HUES64 (cell line): ENCODE data around the gene RAD23A.
A peak's percentile ranks its signal among the peaks of the same experiment; 100 is the strongest.
"Not testable (repeated sequence)": the region's sequence is repeated elsewhere in the genome, so short reads cannot be mapped to it uniquely, and the experiment has no call there.

Experiments used
- H3K27ac ChIP-seq: 2 replicates; pipeline ENCODE4 v1.7.0; 2013; ENCODE audit warnings: low read depth, low read length, inconsistent platforms
- H3K27me3 ChIP-seq: 2 replicates; pipeline ENCODE4 v1.6.1; 2013; ENCODE audit warnings: mild to moderate bottlenecking, low read length; ENCODE audit not compliant: insufficient read depth
- H3K36me3 ChIP-seq: 2 replicates; pipeline ENCODE4 v1.6.1; 2013; ENCODE audit warnings: mild to moderate bottlenecking, low read length; ENCODE audit not compliant: insufficient read depth
- H3K4me1 ChIP-seq: 2 replicates; pipeline ENCODE4 v1.6.1; 2013; ENCODE audit warnings: mild to moderate bottlenecking, low read length, moderate library complexity; ENCODE audit not compliant: insufficient read depth
- H3K4me3 ChIP-seq: 2 replicates; pipeline ENCODE4 v1.5.1; 2013; ENCODE audit warnings: mild to moderate bottlenecking, low read length, moderate library complexity
- H3K9ac ChIP-seq: 2 replicates; pipeline ENCODE4 v1.6.1; 2013; ENCODE audit warnings: mild to moderate bottlenecking, low read depth, low read length
- H3K9me3 ChIP-seq: 2 replicates; pipeline ENCODE4 v1.6.1; 2013; ENCODE audit warnings: low read depth, low read length; ENCODE audit not compliant: insufficient read depth
- WGBS: fragments of 150-250, 120-280 bp; methylation state at CpG from one replicate; pipeline ENCODE4 v1.1.7; 2013; ENCODE audit warnings: missing lambda C conversion rate; 5-methylcytosine and 5-hydroxymethylcytosine counted together

Gene RAD23A

GRCh38 chr19:12957389-12957952, 11.8 kb downstream of the RAD23A start:
- 77% methylated on average over 29 of the region's 31 CpGs for WGBS
- H3K9me3 ChIP-seq, H3K27me3 ChIP-seq, H3K4me1 ChIP-seq: not testable (repeated sequence)
- H3K36me3 ChIP-seq: peaks cover 29% of the 10 kb centered on the region
- peak overlapping the region; percentile 99 for H3K9ac ChIP-seq
- H3K27ac ChIP-seq: peak overlapping the region; percentile 94
- H3K4me3 ChIP-seq: peak overlapping the region; percentile 95

GRCh38 chr19:12959481-12959880, 13.8 kb downstream of the RAD23A start:
- WGBS: 79% methylated on average over 6 of the region's 6 CpGs
- peaks cover 8% of the 10 kb centered on the region; the same call in 1 of the 2 replicates for H3K4me1 ChIP-seq
- H3K27me3 ChIP-seq: no peaks in the 10 kb centered on the region
- no peak overlapping the region for H3K9ac ChIP-seq
- no peak overlapping the region for H3K4me3 ChIP-seq
- H3K9me3 ChIP-seq: no peaks in the 10 kb centered on the region
- no peak overlapping the region for H3K27ac ChIP-seq
- H3K36me3 ChIP-seq: peaks cover 9% of the 10 kb centered on the region

GRCh38 chr19:12965017-12965811, 19.6 kb downstream of the RAD23A start:
- WGBS: 3% methylated on average over 34 of the region's 34 CpGs
- Histone ChIP-seq H3K36me3 (no peaks in the 10 kb centered on the region), H3K9me3 (no peaks in the 10 kb centered on the region), H3K9ac (peak overlapping the region; percentile 72), H3K4me3 (peak overlapping the region; percentile 50), H3K27me3 (no peaks in the 10 kb centered on the region), H3K27ac (peak overlapping the region; percentile 14; the same call in 1 of the 2 replicates), H3K4me1 (no peaks in the 10 kb centered on the region)

DNA sequence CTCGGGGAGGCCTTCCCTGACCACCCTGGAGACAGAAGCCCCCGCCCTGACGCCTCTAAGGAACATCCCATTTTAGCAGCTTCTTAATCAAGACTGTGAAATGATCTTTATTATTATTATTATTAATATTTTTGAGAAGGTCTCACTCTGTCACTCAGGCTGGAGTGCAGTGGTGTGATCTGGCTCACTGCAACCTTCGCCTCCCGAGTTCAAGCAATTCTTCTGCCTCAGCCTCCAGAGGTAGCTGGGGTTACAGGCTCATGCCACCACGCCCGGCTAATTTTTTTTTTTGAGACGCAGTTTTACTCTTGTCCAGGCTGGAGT, 20.1 kb downstream of the RAD23A start:
- Histone ChIP-seq H3K9ac (no peak overlapping the region), H3K27me3 (no peaks in the 10 kb centered on the region), H3K4me1 (no peaks in the 10 kb centered on the region), H3K27ac (no peak overlapping the region), H3K4me3 (peak overlapping the region; percentile 50), H3K9me3 (no peaks in the 10 kb centered on the region), H3K36me3 (no peaks in the 10 kb centered on the region)
- WGBS: 78% methylated on average over 6 of the region's 8 CpGs

DNA sequence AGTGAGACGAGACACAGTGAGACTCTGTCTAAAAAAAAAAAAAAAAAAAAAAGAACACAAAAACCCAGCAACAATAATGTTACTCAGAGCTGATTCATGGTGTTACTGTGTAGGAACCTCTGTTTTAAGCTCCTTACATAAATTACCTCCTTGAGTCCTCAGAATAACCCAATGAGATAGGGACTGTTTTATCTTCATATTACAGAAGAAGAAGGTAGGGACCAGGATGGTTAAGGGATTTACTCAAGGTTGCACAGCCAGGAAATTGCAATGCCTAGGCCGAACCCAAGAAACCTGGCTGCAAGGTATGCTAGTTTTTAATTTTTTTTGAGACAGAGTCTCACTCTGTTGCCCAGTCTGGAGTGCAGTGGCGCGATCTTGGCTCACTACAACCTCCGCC, 22.2 kb downstream of the RAD23A start:
- H3K9ac ChIP-seq: no peak overlapping the region
- H3K4me1 ChIP-seq: no peaks in the 10 kb centered on the region
- WGBS: 98% methylated on average over 4 of the region's 5 CpGs
- no peaks in the 10 kb centered on the region for H3K36me3 ChIP-seq
- H3K4me3 ChIP-seq: no peak overlapping the region
- no peaks in the 10 kb centered on the region for H3K9me3 ChIP-seq
- no peak overlapping the region for H3K27ac ChIP-seq
- no peaks in the 10 kb centered on the region for H3K27me3 ChIP-seq

DNA sequence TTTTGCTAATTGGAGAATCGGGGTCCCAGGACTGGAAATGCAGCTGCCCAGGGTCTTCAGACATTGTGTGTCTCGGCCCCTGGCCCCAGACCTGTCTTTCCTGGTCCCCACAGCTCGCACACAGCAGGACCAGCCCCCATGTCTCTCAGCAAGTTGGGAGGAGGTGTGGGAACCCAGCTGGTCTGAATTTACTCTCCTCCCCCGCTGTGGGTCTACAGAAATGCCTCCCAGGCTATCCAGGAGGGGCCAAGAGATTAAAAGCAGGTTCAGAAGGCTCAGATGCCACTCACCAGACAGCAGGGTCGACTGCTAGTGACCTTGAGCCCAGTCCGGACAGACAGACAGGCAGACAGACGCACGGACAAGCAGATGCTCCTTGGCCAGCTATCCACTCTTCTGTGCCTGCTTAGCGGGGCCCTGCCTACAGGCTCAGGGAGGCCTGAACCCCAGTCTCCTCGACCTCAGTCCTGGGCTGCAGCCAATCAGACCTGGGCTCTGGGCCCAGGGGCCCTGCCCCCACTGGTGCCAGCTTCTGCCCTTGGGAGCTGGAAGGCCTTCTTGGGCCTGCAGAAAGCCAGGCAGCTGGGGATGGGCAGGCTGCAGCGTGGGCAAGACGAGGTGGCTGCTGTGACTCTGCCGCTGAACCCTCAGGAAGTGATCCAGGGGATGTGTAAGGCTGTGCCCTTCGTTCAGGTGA, 23.8 kb downstream of the RAD23A start, which contains the start of gene DAND5:
Gene DAND5, plus strand, starts transcription at position 285 of the 697 bp plus-strand sequence. Its CDS starts 85 bp downstream, at position 370.
- Histone ChIP-seq H3K4me3 (no peak within 1 kb of the TSS), H3K36me3 (no peaks in the 10 kb centered on the region), H3K9me3 (no peaks in the 10 kb centered on the region), H3K4me1 (no peaks in the 10 kb centered on the region), H3K27ac (no peak within 1 kb of the TSS), H3K27me3 (no peaks in the 10 kb centered on the region), H3K9ac (no peak within 1 kb of the TSS)
- 74% methylated on average over 14 of the region's 14 CpGs for WGBS

GRCh38 chr19:12970070-12970820, 24.6 kb downstream of the RAD23A start:
- no peak overlapping the region for H3K9ac ChIP-seq
- no peaks in the 10 kb centered on the region for H3K27me3 ChIP-seq
- H3K4me3 ChIP-seq: no peak overlapping the region
- H3K9me3 ChIP-seq: no peaks in the 10 kb centered on the region
- no peaks in the 10 kb centered on the region for H3K36me3 ChIP-seq
- WGBS: 94% methylated on average over 7 of the region's 7 CpGs
- H3K27ac ChIP-seq: no peak overlapping the region
- no peaks in the 10 kb centered on the region for H3K4me1 ChIP-seq

GRCh38 chr19:12973236-12973635, 27.6 kb downstream of the RAD23A start:
- H3K4me3 ChIP-seq: no peak overlapping the region
- no peak overlapping the region for H3K27ac ChIP-seq
- no peaks in the 10 kb centered on the region for H3K27me3 ChIP-seq
- H3K9ac ChIP-seq: no peak overlapping the region
- H3K36me3 ChIP-seq: no peaks in the 10 kb centered on the region
- no peaks in the 10 kb centered on the region for H3K4me1 ChIP-seq
- 91% methylated on average over 16 of the region's 16 CpGs for WGBS
- H3K9me3 ChIP-seq: no peaks in the 10 kb centered on the region

DNA sequence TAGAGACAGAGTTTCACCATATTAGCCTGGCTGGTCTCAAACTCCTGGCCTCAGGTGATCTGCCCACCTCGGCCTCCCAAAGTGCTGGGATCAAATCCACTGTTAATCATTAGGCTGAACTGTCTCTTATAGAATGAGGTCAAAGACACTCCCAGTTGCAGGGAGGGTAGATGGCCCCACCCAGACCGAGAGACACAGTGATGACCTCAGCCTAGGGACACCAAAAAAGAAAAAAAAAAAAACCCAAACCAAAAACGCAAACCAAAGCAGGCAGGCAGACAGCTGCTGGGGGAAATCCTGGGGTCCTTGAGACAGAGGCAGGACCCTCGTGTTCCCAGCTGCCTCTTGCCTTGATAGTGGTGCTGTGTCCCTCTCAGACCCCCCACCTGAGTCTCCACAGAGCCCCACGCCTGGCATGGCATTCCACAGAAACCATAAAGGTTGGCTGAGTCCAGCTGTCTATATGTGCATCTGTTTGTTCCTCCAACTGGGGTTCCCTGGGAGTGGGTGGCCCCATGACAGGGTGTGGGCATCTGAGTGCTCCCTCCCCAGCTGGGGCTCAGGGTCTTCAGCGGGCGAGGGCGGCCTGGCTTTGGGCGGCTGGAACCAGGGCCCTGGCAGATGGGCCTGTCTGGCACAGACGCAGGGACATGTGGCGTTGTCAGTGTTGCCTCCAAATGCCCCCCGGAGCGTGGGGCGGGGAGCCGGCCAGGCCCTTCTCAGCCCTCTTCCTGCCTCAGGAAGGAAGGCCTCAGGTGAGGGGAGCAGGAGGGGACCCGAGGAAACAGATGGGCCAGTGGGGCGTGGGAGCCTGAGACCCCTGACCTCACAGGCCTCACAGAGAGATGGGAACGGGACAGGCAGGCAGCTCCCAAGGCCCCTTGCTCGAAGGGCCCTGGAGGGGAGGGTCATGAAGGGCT, 28.9 kb downstream of the RAD23A start:
- no peak overlapping the region for H3K4me3 ChIP-seq
- H3K9ac ChIP-seq: no peak overlapping the region
- H3K4me1 ChIP-seq: no peaks in the 10 kb centered on the region
- H3K27ac ChIP-seq: no peak overlapping the region
- 82% methylated on average over 19 of the region's 19 CpGs for WGBS
- no peaks in the 10 kb centered on the region for H3K36me3 ChIP-seq
- H3K27me3 ChIP-seq: no peaks in the 10 kb centered on the region
- H3K9me3 ChIP-seq: no peaks in the 10 kb centered on the region

DNA sequence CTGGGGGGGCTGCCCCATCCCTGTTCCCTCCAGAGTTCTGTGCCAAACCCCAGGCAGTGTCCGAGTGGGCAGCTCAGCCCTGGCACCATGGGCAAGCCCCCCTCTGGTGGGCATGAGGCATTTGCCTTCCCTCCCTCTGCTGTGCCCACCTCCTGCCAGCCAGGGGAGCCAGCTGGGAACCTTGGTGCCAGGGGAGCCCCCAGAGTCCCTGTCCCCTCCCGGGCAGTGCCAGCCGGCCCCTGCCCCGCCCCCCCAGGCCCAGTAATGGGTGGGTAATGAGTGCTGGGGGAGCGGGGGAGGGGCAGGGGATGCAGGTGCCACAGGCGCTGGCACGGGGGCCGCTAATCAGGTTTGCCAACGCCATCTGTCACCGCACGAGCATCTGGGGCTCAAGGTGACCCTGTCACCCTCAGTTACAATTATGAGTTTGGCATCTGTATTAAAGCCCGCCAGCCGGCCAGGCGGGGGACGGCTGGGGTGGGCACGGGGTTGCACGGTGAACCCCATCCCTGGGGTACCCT, 29.6 kb downstream of the RAD23A start:
- no peaks in the 10 kb centered on the region for H3K36me3 ChIP-seq
- H3K27ac ChIP-seq: no peak overlapping the region
- H3K4me1 ChIP-seq: no peaks in the 10 kb centered on the region
- H3K4me3 ChIP-seq: no peak overlapping the region
- H3K9ac ChIP-seq: no peak overlapping the region
- WGBS: 86% methylated on average over 17 of the region's 17 CpGs
- no peaks in the 10 kb centered on the region for H3K9me3 ChIP-seq
- H3K27me3 ChIP-seq: no peaks in the 10 kb centered on the region; the same call in 1 of the 2 replicates
